OCI-LY7 (cell line): Measurements from ENCODE around the gene HNRNPAB.

Experiments
- EZH2phosphoT487 ChIP-seq: fragments of 200-600 bp; sonication (generic); IDR thresholded peaks from 2 replicates; pipeline ENCODE4 v1.6.1; 2018; ENCODE audit warnings: low read depth, borderline replicate concordance, mild to moderate bottlenecking, mixed run types, antibody characterized with exemption, low read length, moderate library complexity, mixed read lengths
- TF ChIP-seq, protein P1 (sequence below): fragments of 200-600 bp; sonication (generic); conservative IDR thresholded peaks from 2 replicates; pipeline ENCODE4 v1.5.1; 2014; ENCODE audit warnings: mild to moderate bottlenecking, antibody characterized with exemption, low read length, moderate library complexity, mixed read lengths

DNA sequence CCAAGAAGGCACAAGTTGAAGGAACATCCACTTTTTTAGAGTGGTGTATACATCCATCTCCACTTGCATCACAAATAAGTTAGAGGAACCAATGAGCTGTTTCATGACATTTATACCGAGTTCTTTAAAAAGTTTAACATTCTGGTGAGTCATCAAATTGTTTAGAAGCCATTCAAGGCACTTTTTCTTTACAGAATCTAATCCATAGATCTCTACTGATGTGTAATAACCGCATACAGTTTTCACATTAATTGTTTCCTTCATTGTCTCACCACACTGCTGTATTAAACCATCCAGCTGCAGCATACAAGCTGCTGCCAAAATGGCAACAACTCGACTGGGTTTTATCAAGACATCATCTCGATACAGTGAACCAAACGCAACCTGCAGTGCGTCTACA is 17.9 kb upstream of the HNRNPAB start:
- TF ChIP-seq, protein P1, sequence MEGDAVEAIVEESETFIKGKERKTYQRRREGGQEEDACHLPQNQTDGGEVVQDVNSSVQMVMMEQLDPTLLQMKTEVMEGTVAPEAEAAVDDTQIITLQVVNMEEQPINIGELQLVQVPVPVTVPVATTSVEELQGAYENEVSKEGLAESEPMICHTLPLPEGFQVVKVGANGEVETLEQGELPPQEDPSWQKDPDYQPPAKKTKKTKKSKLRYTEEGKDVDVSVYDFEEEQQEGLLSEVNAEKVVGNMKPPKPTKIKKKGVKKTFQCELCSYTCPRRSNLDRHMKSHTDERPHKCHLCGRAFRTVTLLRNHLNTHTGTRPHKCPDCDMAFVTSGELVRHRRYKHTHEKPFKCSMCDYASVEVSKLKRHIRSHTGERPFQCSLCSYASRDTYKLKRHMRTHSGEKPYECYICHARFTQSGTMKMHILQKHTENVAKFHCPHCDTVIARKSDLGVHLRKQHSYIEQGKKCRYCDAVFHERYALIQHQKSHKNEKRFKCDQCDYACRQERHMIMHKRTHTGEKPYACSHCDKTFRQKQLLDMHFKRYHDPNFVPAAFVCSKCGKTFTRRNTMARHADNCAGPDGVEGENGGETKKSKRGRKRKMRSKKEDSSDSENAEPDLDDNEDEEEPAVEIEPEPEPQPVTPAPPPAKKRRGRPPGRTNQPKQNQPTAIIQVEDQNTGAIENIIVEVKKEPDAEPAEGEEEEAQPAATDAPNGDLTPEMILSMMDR = no peak
- TF ChIP-seq EZH2phosphoT487 = no peak
